NT2/D1 (cell line): Measurements from ENCODE around the gene PDE4B.
"Not testable (repeated sequence)": the region's sequence is repeated elsewhere in the genome, so short reads cannot be mapped to it uniquely, and the experiment has no call there.

Source experiments
- DNase-seq: peaks from one replicate; pipeline ENCODE4 v3.0.0-alpha.2; 2011; ENCODE audit warnings: low read depth, low spot score
- H3K27me3 ChIP-seq: 2 replicates; pipeline ENCODE4 v1.6.0; 2011; ENCODE audit warnings: mild to moderate bottlenecking; ENCODE audit not compliant: insufficient read length, insufficient read depth
- H3K36me3 ChIP-seq: 2 replicates; pipeline ENCODE4 v1.6.1; 2011; ENCODE audit warnings: mild to moderate bottlenecking, low read length, mixed read lengths; ENCODE audit not compliant: insufficient read depth, insufficient read length
- H3K4me1 ChIP-seq: 2 replicates; pipeline ENCODE4 v1.5.1; 2011; ENCODE audit not compliant: insufficient read depth, insufficient read length
- H3K4me3 ChIP-seq: 2 replicates; pipeline ENCODE4 v1.5.1; 2011; ENCODE audit warnings: low read depth; ENCODE audit not compliant: insufficient read length
- H3K9ac ChIP-seq: 2 replicates; pipeline ENCODE4 v1.6.0; 2011; ENCODE audit warnings: low read depth; ENCODE audit not compliant: insufficient read length
- H3K9me3 ChIP-seq: 2 replicates; pipeline ENCODE4 v1.5.1; 2011; ENCODE audit warnings: mild to moderate bottlenecking, low read length; ENCODE audit not compliant: insufficient read depth
- SUZ12 ChIP-seq: IDR thresholded peaks from 2 replicates; pipeline ENCODE4 v1.6.1; 2011; ENCODE audit not compliant: insufficient read length, insufficient read depth; ENCODE audit errors: extremely low read depth
- YY1 ChIP-seq: IDR thresholded peaks from 2 replicates; pipeline ENCODE4 v1.6.1; 2011; ENCODE audit not compliant: insufficient read length, insufficient read depth
- ZNF274 ChIP-seq: IDR thresholded peaks from 2 replicates; pipeline ENCODE4 v1.6.1; 2011; ENCODE audit warnings: mild to moderate bottlenecking, low read depth, low read length

PDE4B gene

DNA sequence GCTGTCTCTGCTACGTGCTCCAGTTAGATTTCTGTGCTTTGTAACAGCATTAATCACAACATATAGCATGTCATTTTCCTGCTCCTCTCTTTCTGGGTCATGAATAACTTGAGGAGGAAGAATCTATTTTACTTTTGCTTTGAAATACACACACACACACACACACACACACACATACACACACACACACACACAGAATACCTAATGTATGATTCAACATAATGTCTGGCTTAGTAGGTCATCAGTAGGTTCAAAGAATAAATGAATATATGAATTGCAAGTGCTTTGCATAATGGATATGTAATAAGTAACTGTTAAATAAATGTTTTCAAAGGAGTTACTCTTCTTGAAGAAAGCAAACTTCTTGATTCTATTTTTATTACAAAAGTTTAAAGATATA is 249.0 kb downstream of the PDE4B start:
- TF ChIP-seq YY1 = no peak
- TF ChIP-seq SUZ12 = no peak
- no peak for TF ChIP-seq ZNF274
- Histone ChIP-seq H3K4me3 (no peak overlapping the region), H3K9me3 (no peaks in the 10 kb centered on the region), H3K36me3 (no peaks in the 10 kb centered on the region), H3K4me1 (no peaks in the 10 kb centered on the region), H3K9ac (no peak overlapping the region), H3K27me3 (no peaks in the 10 kb centered on the region)
- no peak for DNase-seq

DNA sequence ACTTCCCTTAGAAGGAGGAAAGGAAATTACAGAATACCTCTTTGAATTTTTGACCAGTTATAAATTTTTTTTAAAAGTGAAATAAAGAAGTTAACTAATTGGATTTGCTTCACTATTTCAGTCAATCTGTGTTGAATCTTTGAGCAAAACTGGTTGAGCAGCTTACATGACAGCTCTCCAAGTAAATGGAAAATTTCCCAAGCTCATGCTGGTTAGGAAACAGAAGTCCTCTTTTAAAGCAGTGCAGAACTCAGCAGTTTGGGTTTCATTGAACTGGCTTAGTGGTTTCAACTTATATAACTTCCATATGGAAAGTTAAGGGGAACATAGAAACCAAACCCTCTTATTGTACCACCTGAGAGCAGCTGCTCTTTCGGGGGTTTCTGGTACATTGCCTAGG is 250.5 kb downstream of the PDE4B start:
- Histone ChIP-seq H3K27me3 (no peaks in the 10 kb centered on the region), H3K4me1 (no peaks in the 10 kb centered on the region), H3K36me3 (no peaks in the 10 kb centered on the region), H3K9ac (no peak overlapping the region), H3K4me3 (no peak overlapping the region), H3K9me3 (no peaks in the 10 kb centered on the region)
- TF ChIP-seq YY1 (no peak), SUZ12 (no peak), ZNF274 (no peak)
- DNase-seq = no peak

DNA sequence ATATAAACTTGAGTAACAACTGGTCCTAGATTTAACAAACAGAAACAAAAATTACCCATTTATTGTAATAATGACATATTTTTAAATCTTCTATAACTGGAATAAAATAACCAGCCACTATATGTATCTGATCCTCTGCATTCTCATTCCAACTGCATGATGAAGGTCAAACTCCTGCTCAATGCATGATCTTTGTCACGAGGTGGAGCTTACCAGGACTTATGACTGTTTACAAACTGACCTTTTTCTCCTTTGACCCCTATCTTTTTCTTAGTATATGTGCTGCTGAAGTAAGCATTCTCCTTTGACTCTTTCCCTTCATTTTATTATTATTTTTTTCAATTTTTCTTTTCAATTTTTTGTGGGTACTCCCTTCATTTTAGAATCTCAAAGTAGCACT is 252.2 kb downstream of the PDE4B start:
- Histone ChIP-seq H3K36me3 (no peaks in the 10 kb centered on the region), H3K4me3 (no peak overlapping the region), H3K27me3 (no peaks in the 10 kb centered on the region), H3K4me1 (no peaks in the 10 kb centered on the region), H3K9ac (no peak overlapping the region), H3K9me3 (no peaks in the 10 kb centered on the region)
- no peak for DNase-seq
- TF ChIP-seq ZNF274 = no peak
- no peak for TF ChIP-seq SUZ12

DNA sequence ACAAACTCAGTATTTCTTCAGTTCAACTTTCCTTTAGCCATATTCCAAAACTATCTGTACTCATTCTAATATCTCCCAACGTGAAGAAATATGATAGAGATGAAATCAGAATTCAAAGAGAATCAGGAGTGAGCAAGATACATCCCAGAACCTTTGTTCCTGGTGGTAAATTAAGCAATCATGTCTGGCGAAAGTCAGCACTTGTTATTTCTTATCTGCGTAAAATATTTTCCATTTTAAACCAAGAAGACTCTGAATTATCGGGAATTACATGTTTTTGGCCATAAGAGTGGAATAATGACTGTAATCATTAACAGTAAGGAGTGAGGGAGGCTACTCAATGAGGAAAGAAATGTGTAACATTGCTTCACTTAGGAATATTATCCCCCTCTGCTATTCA is 253.7 kb downstream of the PDE4B start:
- no peak for DNase-seq
- no peaks in the 10 kb centered on the region for H3K36me3 ChIP-seq
- no peak overlapping the region for H3K4me3 ChIP-seq
- no peaks in the 10 kb centered on the region for H3K27me3 ChIP-seq
- H3K9me3 ChIP-seq = no peaks in the 10 kb centered on the region
- H3K9ac ChIP-seq = no peak overlapping the region
- H3K4me1 ChIP-seq = no peaks in the 10 kb centered on the region
- TF ChIP-seq YY1 (no peak), ZNF274 (no peak), SUZ12 (no peak)

DNA sequence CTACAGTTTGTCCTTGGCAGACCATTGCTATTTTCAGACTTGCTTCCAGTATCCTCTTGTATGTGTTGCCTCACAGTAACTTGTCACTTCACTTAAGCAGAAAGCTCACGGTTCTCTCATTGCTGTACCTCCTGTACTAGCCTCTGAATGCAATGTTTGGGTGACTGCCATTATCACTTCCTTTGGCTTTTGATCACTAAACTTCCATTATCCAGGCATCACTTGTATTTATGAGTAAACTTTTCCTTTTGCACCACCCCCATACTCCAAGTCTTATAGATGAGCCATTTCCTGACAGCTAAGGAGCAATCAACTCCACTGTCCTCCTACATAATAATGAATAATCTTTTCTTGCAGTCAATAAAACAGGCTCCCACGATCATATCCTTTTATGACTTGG is 255.3 kb downstream of the PDE4B start:
- no peak for TF ChIP-seq YY1
- no peak for TF ChIP-seq ZNF274
- no peak for TF ChIP-seq SUZ12
- Histone ChIP-seq H3K4me3 (no peak overlapping the region), H3K27me3 (no peaks in the 10 kb centered on the region), H3K36me3 (no peaks in the 10 kb centered on the region), H3K4me1 (no peaks in the 10 kb centered on the region), H3K9me3 (no peaks in the 10 kb centered on the region), H3K9ac (no peak overlapping the region)
- DNase-seq = no peak

DNA sequence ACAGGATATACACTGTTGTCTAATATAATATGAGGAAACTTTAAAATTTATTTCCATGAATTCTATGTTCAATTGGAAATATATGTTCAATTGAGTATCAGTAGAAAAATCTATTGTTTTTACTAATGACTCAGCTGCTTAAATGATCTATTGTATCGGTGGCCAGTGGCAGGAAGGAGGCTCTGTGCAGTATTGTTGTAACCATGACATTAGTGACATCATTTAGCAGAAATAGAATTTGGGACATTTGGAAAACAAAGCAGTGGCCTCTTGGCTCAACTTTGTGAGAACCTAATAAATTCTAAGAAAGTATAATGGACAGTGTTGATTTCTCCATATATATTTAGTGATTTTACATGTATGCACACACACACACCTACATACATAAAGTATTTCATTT is 257.4 kb downstream of the PDE4B start:
- H3K36me3 ChIP-seq = no peaks in the 10 kb centered on the region
- H3K4me3 ChIP-seq = no peak overlapping the region
- no peak for DNase-seq
- no peaks in the 10 kb centered on the region for H3K27me3 ChIP-seq
- no peak for TF ChIP-seq SUZ12
- no peaks in the 10 kb centered on the region for H3K4me1 ChIP-seq
- H3K9ac ChIP-seq = no peak overlapping the region
- no peaks in the 10 kb centered on the region for H3K9me3 ChIP-seq

DNA sequence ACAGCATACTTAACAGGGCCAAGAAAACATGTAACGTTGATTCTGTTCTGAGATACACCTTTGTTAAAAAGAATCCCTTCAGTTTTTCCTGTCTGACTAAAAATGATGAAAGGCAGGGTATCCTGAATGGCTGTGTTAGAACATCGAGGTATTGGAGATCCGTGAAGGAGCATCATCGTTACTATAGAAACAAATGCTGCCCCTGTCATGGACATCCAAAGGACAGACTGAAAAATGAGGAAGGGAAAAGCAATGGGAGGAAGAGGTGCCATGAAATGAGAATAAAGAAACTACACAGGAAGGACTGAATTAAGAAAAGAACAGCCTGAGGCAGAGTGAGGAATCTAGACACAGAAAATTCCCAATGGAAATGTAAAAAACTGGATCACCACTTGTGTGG is 257.9 kb downstream of the PDE4B start:
- no peak for DNase-seq
- H3K9me3 ChIP-seq = no peaks in the 10 kb centered on the region
- no peak overlapping the region for H3K9ac ChIP-seq
- TF ChIP-seq SUZ12 (no peak), YY1 (no peak), ZNF274 (no peak)
- H3K27me3 ChIP-seq = no peaks in the 10 kb centered on the region
- H3K4me1 ChIP-seq = no peaks in the 10 kb centered on the region
- H3K36me3 ChIP-seq = no peaks in the 10 kb centered on the region
- H3K4me3 ChIP-seq = no peak overlapping the region

DNA sequence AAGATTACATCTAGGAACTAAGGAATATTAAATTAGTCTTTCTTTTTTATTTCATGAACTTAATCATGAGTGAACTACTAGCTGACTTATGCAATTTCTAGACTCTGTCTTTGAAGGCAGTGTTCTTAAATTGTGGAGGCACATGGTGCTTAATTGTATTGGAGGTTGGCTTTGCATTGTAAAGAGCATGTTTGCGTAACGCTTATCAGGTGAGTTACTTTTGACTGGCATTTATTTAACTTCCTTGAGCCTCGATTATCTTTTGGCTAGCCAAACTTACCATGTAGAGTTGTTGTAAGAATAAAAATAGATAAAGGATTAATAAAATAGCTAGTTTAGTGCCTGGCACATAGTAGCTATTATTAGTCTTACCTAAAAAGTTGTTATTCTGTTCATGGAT is 262.4 kb downstream of the PDE4B start:
- no peaks in the 10 kb centered on the region for H3K27me3 ChIP-seq
- no peak overlapping the region for H3K9ac ChIP-seq
- no peak for TF ChIP-seq SUZ12
- TF ChIP-seq YY1 = no peak
- H3K4me1 ChIP-seq = no peaks in the 10 kb centered on the region
- DNase-seq = no peak
- no peak overlapping the region for H3K4me3 ChIP-seq
- no peaks in the 10 kb centered on the region for H3K36me3 ChIP-seq
- H3K9me3 ChIP-seq = no peaks in the 10 kb centered on the region; the same call in 1 of the 2 replicates

DNA sequence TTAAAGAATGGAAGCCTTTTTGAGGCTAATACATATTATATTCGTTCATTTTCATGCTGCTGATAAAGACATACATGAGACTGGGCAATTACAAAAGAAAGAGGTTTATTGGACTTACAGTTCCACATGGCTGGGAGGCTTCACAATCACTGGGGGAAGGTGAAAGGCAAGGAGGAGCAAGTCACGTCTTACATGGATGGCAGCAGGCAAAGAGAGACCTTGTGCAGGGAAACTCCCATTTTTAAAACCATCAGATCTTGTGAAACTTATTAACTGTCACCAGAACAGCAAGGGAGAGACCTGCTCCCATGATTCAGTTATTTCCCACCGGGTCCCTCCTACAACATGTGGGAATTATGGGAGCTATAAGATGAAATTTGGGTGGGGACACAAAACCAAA is 264.8 kb downstream of the PDE4B start:
- H3K4me1 ChIP-seq, H3K9ac ChIP-seq, H3K4me3 ChIP-seq, DNase-seq, H3K36me3 ChIP-seq, H3K27me3 ChIP-seq, H3K9me3 ChIP-seq: not testable (repeated sequence)
